ENCODE data around the gene NIPA2.

The NIPA2 gene

GRCh38 chr15:22811640-22812039 is 26.8 kb upstream of the NIPA2 start:
- peak; percentile 22; the same call in 1 of the 2 replicates for TF ChIP-seq CTCF (IDR thresholded peaks at IDR 0.05; ENCODE audit: borderline replicate concordance, insufficient read depth, low read depth, low read length)
- H3K4me3 ChIP-seq (ENCODE audit: low read depth, low read length): no peak overlapping the region

GRCh38 chr15:22813844-22814243 is 24.6 kb upstream of the NIPA2 start:
- H3K4me3 ChIP-seq (ENCODE audit: low read depth, low read length): no peak overlapping the region
- no peak for TF ChIP-seq CTCF (IDR thresholded peaks at IDR 0.05; ENCODE audit: borderline replicate concordance, insufficient read depth, low read depth, low read length)

GRCh38 chr15:22815766-22816165 is 22.7 kb upstream of the NIPA2 start:
- H3K4me3 ChIP-seq (ENCODE audit: low read depth, low read length): no peak overlapping the region
- no peak for TF ChIP-seq CTCF (IDR thresholded peaks at IDR 0.05; ENCODE audit: borderline replicate concordance, insufficient read depth, low read depth, low read length)

- no peak overlapping the region for H3K4me3 ChIP-seq (ENCODE audit: low read depth, low read length)
- no peak for TF ChIP-seq CTCF (IDR thresholded peaks at IDR 0.05; ENCODE audit: borderline replicate concordance, insufficient read depth, low read depth, low read length)
Observed at GRCh38 chr15:22819651-22820050, 18.8 kb upstream of the NIPA2 start.

GRCh38 chr15:22823495-22824128 is 14.9 kb upstream of the NIPA2 start:
- no peak overlapping the region for H3K4me3 ChIP-seq (ENCODE audit: low read depth, low read length)
- TF ChIP-seq CTCF (IDR thresholded peaks at IDR 0.05; ENCODE audit: borderline replicate concordance, insufficient read depth, low read depth, low read length): no peak

GRCh38 chr15:22827125-22827524 is 11.3 kb upstream of the NIPA2 start:
- TF ChIP-seq CTCF (IDR thresholded peaks at IDR 0.05; ENCODE audit: borderline replicate concordance, insufficient read depth, low read depth, low read length): no peak

GRCh38 chr15:22831473-22831872 is 7.0 kb upstream of the NIPA2 start:
- H3K4me3 ChIP-seq (ENCODE audit: low read depth, low read length): no peak overlapping the region
- TF ChIP-seq CTCF (IDR thresholded peaks at IDR 0.05; ENCODE audit: borderline replicate concordance, insufficient read depth, low read depth, low read length): no peak

More at GRCh38 chr15:22827125-22827524, 11.3 kb upstream of the NIPA2 start:
- H3K4me3 ChIP-seq (ENCODE audit: low read depth, low read length): no peak overlapping the region
